ENCODE results near the gene EDARADD. TPM values are rescaled to one million over a fixed set of nuclear protein-coding genes. Genes with fewer than 3 reads are reported as not detected.

EDARADD gene
- total RNA-seq, 1 experiment from 2014 or later, result 0.30 TPM

GRCh38 chr1:236381565-236382158 is 12.4 kb upstream of the EDARADD start:
- H4K20me1 ChIP-seq (ENCODE audit: insufficient read depth), result no peaks in the 10 kb centered on the region
- DNase-seq (ENCODE audit: low read depth, low spot score) (no peak), ATAC-seq (no peak)
- H3K9me2 ChIP-seq (ENCODE audit: insufficient read depth), result no peaks in the 10 kb centered on the region
- no peaks in the 10 kb centered on the region for H3K27me3 ChIP-seq (ENCODE audit: insufficient read depth, low read length)
- H3K79me2 ChIP-seq (ENCODE audit: insufficient read depth, low read length), result no peaks in the 10 kb centered on the region
- ChIA-PET CTCF (interaction anchor here (1.1 kb wide), 1 partner anchor 13 kb away, joined by 4 read pairs; the partner anchor contains the start of gene EDARADD), RAD21 (ENCODE audit: low non-redundant PET in 1 of 2, low total read pairs in 2 of 2, uncharacterized antibody in 2 of 2, unreplicated experiment in 2 of 2) (no interaction called here), POLR2A (interaction anchor here (0.7 kb wide), 1 partner anchor 235 kb away, joined by 6 read pairs; no protein-coding TSS in a partner anchor)
- BruUV-seq (replicated peaks), result no TSS peak
- no peak overlapping the region for H3K4me2 ChIP-seq (ENCODE audit: low read length)
- no peaks in the 10 kb centered on the region for H3K36me3 ChIP-seq (ENCODE audit: control insufficient read depth in 1 of 2, insufficient read depth in 2 of 2, low read length in 2 of 2)
- H3K9me3 ChIP-seq (ENCODE audit: control insufficient read depth in 1 of 2, insufficient read depth in 1 of 2, low read depth in 1 of 2, low read length in 2 of 2), result peaks cover 0 to 3% of the 10 kb centered on the region in 2 experiments; a peak in 1 of 4 replicates
- H3K27ac ChIP-seq (ENCODE audit: low read depth, low read length), result no peak overlapping the region
- intact Hi-C loops (cut with micrococcal nuclease), result no loop called here
- TF ChIP-seq CBX3 (IDR thresholded peaks at IDR 0.05; ENCODE audit: low read depth), result 0 out of 2 replicates have a peak, but pooled peaks have one; percentile 59
- TF ChIP-seq POLR2A (IDR thresholded peaks at IDR 0.05; ENCODE audit: borderline replicate concordance, extremely low read depth, insufficient read depth, insufficient read length), result no peak
- no peaks in the 10 kb centered on the region for H3K4me1 ChIP-seq (ENCODE audit: control insufficient read depth in 1 of 2, insufficient read depth in 2 of 2, low read length in 2 of 2)
- no peak overlapping the region for H3K9ac ChIP-seq (ENCODE audit: low read length)
- H3K4me3 ChIP-seq (replicated peaks in 1 of 2; ENCODE audit: low read depth in 1 of 2, low read length in 2 of 2), result no peak overlapping the region
- H2AFZ ChIP-seq (ENCODE audit: low read depth, low read length, poor library complexity, severe bottlenecking), result no peak overlapping the region

- no TSS peak for BruUV-seq (replicated peaks)
- ChIA-PET POLR2A (no interaction called here), RAD21 (ENCODE audit: low non-redundant PET in 1 of 2, low total read pairs in 2 of 2, uncharacterized antibody in 2 of 2, unreplicated experiment in 2 of 2) (no interaction called here), CTCF (no interaction called here)
- Histone ChIP-seq H3K79me2 (ENCODE audit: insufficient read depth, low read length) (no peaks in the 10 kb centered on the region), H3K4me2 (ENCODE audit: low read length) (no peak overlapping the region), H3K4me3 (replicated peaks in 1 of 2; ENCODE audit: low read depth in 1 of 2, low read length in 2 of 2) (no peak overlapping the region), H3K9me2 (ENCODE audit: insufficient read depth) (no peaks in the 10 kb centered on the region), H3K36me3 (ENCODE audit: control insufficient read depth in 1 of 2, insufficient read depth in 2 of 2, low read length in 2 of 2) (no peaks in the 10 kb centered on the region), H3K4me1 (ENCODE audit: control insufficient read depth in 1 of 2, insufficient read depth in 2 of 2, low read length in 2 of 2) (no peaks in the 10 kb centered on the region), H3K9ac (ENCODE audit: low read length) (no peak overlapping the region), H2AFZ (ENCODE audit: low read depth, low read length, poor library complexity, severe bottlenecking) (no peak overlapping the region), H4K20me1 (ENCODE audit: insufficient read depth) (no peaks in the 10 kb centered on the region), H3K27ac (ENCODE audit: low read depth, low read length) (no peak overlapping the region), H3K9me3 (ENCODE audit: control insufficient read depth in 1 of 2, insufficient read depth in 1 of 2, low read depth in 1 of 2, low read length in 2 of 2) (no peaks in the 10 kb centered on the region), H3K27me3 (ENCODE audit: insufficient read depth, low read length) (no peaks in the 10 kb centered on the region)
- intact Hi-C loops (cut with micrococcal nuclease), result no loop called here
- DNase-seq (ENCODE audit: low read depth, low spot score) (no peak), ATAC-seq (no peak)
- no peak for TF ChIP-seq TCF7L2 (IDR thresholded peaks at IDR 0.05; ENCODE audit: borderline replicate concordance, extremely low read depth, insufficient read depth, insufficient read length)
- TF ChIP-seq CBX3 (IDR thresholded peaks at IDR 0.05; ENCODE audit: low read depth), result no peak
- no peak for TF ChIP-seq ATF3 (IDR thresholded peaks at IDR 0.05)
- no peak for TF ChIP-seq REST (IDR thresholded peaks at IDR 0.05; ENCODE audit: low read depth)
- TF ChIP-seq YY1 (IDR thresholded peaks at IDR 0.05; ENCODE audit: extremely low read depth, insufficient replicate concordance, low read depth, low read length), result no peak
- no peak for TF ChIP-seq POLR2AphosphoS5 (IDR thresholded peaks at IDR 0.05; ENCODE audit: low read depth, low read length)
- no peak for TF ChIP-seq ZBTB33 (IDR thresholded peaks at IDR 0.05; ENCODE audit: extremely low read depth, insufficient replicate concordance, low read length)
- no peak for TF ChIP-seq MAX (IDR thresholded peaks at IDR 0.05)
- TF ChIP-seq POLR2A (IDR thresholded peaks at IDR 0.05; ENCODE audit: borderline replicate concordance, extremely low read depth, insufficient read depth, insufficient read length), result no peak
- no peak for TF ChIP-seq JUND (IDR thresholded peaks at IDR 0.05)
- no peak for TF ChIP-seq CEBPB (IDR thresholded peaks at IDR 0.05; ENCODE audit: low read depth)
- TF ChIP-seq SP1 (IDR thresholded peaks at IDR 0.05; ENCODE audit: low read depth), result no peak
- TF ChIP-seq SRF (IDR thresholded peaks at IDR 0.05; ENCODE audit: low read depth), result no peak
- TF ChIP-seq ZFX (IDR thresholded peaks at IDR 0.05), result no peak
- no peak for TF ChIP-seq EZH2phosphoT487 (IDR thresholded peaks at IDR 0.05; ENCODE audit: borderline replicate concordance)
Observed at GRCh38 chr1:236388332-236388731, 5.8 kb upstream of the EDARADD start.

Measured in HCT116 (cell line).